ENCODE measurements around the gene HTR1A. TPM values are rescaled to one million over a fixed set of nuclear protein-coding genes. Genes with fewer than 3 reads are reported as not detected.

HTR1A gene
- total RNA-seq, result not detected

DNA sequence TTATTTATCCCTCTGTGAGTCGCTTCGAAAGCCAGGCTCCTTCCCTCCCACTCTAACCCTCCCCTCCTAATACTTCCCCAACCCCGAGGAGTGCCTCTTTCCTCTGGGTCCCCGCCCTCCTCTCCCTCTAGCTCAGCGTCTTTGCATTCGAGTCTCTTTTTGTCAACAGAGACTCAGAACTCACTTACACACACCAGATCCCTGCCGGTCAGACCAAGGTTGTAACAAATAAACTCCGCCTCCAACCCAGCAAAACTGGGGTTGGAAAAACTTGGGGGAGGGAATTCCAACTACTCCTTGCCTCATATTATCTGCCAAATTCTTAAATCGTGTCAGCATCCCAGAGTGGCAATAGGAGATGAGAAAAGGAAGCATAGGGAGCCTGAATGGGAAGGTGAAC lies at the start of gene HTR1A:
Gene HTR1A, minus strand, starts transcription at position 167 of the 400 bp plus-strand sequence. CDS start 726 bp downstream, outside the sequence.
- DNase-seq, result no peak
- H3K9me3 ChIP-seq, result no peaks in the 10 kb centered on the region
- H3K36me3 ChIP-seq, result no peaks in the 10 kb centered on the region
- peaks cover 42% of the 10 kb centered on the region for H3K27me3 ChIP-seq
- intact Hi-C loops (cut with DNase I; ENCODE audit: low total_unique reads) (no loop called here), in situ Hi-C loops (cut with MboI; ENCODE audit: low pct_ligation_motif_present in 1 of 4, low pct_unique_long_range_greater_than_20kb in 1 of 4, low sequenced_read_pairs in 3 of 4) (loop anchor here in 3 of 4 donors (10.0 to 25.0 kb wide), 2 partner anchors 550 to 557 kb away; no protein-coding TSS in a partner anchor)
- 16 to 17% methylated on average over 5 to 9 of the region's 9 CpGs for WGBS, 2 donors (ENCODE audit: low coverage in 1 of 2)
- no peaks in the 10 kb centered on the region for H3K4me1 ChIP-seq
- TF ChIP-seq POLR2AphosphoS5 (IDR thresholded peaks at IDR 0.05) (no peak), POLR2A (IDR thresholded peaks at IDR 0.05) (no peak), EP300 (IDR thresholded peaks at IDR 0.05; ENCODE audit: low read depth) (no peak)
- TF ChIP-seq, protein P1, sequence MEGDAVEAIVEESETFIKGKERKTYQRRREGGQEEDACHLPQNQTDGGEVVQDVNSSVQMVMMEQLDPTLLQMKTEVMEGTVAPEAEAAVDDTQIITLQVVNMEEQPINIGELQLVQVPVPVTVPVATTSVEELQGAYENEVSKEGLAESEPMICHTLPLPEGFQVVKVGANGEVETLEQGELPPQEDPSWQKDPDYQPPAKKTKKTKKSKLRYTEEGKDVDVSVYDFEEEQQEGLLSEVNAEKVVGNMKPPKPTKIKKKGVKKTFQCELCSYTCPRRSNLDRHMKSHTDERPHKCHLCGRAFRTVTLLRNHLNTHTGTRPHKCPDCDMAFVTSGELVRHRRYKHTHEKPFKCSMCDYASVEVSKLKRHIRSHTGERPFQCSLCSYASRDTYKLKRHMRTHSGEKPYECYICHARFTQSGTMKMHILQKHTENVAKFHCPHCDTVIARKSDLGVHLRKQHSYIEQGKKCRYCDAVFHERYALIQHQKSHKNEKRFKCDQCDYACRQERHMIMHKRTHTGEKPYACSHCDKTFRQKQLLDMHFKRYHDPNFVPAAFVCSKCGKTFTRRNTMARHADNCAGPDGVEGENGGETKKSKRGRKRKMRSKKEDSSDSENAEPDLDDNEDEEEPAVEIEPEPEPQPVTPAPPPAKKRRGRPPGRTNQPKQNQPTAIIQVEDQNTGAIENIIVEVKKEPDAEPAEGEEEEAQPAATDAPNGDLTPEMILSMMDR (IDR thresholded peaks at IDR 0.05), result no peak
- H3K27ac ChIP-seq, result no peak within 1 kb of the TSS
- H3K4me3 ChIP-seq, result no peak within 1 kb of the TSS

DNA sequence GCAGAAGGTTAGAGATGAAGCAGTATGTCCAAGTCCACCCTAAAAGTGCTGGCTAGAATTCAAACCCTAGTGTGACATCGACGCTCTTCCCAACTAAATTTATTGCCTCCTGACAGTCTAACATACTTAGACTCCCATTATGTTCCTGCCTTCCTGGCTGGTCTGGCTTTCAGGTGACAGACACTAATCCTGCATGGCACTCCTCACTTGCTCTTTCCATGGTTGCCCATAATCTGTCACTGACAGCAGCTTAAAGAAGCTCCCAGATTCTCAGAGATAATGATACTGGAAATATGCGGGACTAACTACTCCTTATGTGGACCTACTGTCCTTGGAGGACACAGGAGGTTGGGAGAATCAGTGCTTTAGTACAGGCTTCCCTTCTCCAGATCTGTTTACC lies 41.7 kb upstream of the HTR1A start:
- TF ChIP-seq, protein P1 (IDR thresholded peaks at IDR 0.05), result no peak
- no peak for TF ChIP-seq EP300 (IDR thresholded peaks at IDR 0.05; ENCODE audit: low read depth)
- no peak for TF ChIP-seq POLR2A (IDR thresholded peaks at IDR 0.05)
- no peak for TF ChIP-seq POLR2AphosphoS5 (IDR thresholded peaks at IDR 0.05)
- Histone ChIP-seq H3K27me3 (no peaks in the 10 kb centered on the region), H3K9me3 (no peaks in the 10 kb centered on the region), H3K4me3 (no peak overlapping the region), H3K27ac (no peak overlapping the region), H3K36me3 (no peaks in the 10 kb centered on the region), H3K4me1 (no peaks in the 10 kb centered on the region)
- in situ Hi-C loops (cut with MboI; ENCODE audit: low pct_ligation_motif_present in 1 of 4, low pct_unique_long_range_greater_than_20kb in 1 of 4, low sequenced_read_pairs in 3 of 4) (no loop called here), intact Hi-C loops (cut with DNase I; ENCODE audit: low total_unique reads) (no loop called here)
- WGBS, 2 donors (ENCODE audit: low coverage in 1 of 2), result 55 to 90% methylated on average over 2 to 3 of the region's 3 CpGs
- no peak for DNase-seq

DNA sequence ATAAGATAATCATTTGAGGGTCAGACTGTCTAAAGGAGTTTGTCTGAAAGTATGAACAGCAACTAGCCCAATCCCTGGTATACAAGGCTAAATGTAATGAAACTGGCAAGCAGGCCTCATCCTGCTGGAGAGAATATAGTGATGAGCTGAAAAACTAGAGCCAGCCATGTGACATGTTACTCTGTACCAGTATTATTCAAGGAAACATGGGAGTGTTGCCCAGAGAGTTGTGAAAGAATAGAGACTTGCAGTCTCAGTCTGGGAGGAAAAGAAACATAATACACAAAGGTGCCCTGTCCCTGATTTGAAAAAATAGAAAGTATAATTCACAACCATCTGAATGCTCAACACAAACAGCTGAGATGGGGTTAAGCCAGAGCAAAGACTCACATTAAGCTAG lies 37.9 kb upstream of the HTR1A start:
- Histone ChIP-seq H3K4me3 (no peak overlapping the region), H3K27me3 (no peaks in the 10 kb centered on the region), H3K4me1 (no peaks in the 10 kb centered on the region), H3K9me3 (no peaks in the 10 kb centered on the region), H3K27ac (no peak overlapping the region), H3K36me3 (no peaks in the 10 kb centered on the region)
- intact Hi-C loops (cut with DNase I; ENCODE audit: low total_unique reads), result no loop called here
- in situ Hi-C loops (cut with MboI; ENCODE audit: low pct_ligation_motif_present in 1 of 4, low pct_unique_long_range_greater_than_20kb in 1 of 4, low sequenced_read_pairs in 3 of 4), result no loop called here
- DNase-seq, result no peak
- TF ChIP-seq, protein P1 (IDR thresholded peaks at IDR 0.05), result no peak
- TF ChIP-seq EP300 (IDR thresholded peaks at IDR 0.05; ENCODE audit: low read depth), result no peak
- TF ChIP-seq POLR2A (IDR thresholded peaks at IDR 0.05), result no peak
- no peak for TF ChIP-seq POLR2AphosphoS5 (IDR thresholded peaks at IDR 0.05)

DNA sequence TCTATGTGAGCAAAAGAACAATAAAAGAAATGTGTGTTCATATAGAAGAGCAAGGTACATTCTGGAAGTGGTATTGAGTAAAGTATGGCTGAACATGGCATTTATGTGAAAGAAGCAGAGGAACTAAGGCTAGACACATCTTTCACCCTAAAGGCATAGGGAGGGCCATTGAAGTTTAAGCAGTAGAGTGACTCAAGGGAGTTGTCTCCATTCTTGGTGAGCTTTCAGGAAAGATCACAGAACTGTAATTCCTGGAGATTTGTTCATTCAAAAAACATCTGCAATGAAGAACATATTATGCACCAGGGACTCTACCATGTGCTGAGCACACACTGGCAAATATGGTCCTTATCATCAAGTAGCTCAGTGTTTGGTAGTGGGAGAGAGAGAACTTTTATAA lies 24.8 kb upstream of the HTR1A start:
- TF ChIP-seq EP300 (IDR thresholded peaks at IDR 0.05; ENCODE audit: low read depth) (no peak), POLR2A (IDR thresholded peaks at IDR 0.05) (no peak), POLR2AphosphoS5 (IDR thresholded peaks at IDR 0.05) (no peak)
- TF ChIP-seq, protein P1 (IDR thresholded peaks at IDR 0.05), result no peak
- in situ Hi-C loops (cut with MboI; ENCODE audit: low pct_ligation_motif_present in 1 of 4, low pct_unique_long_range_greater_than_20kb in 1 of 4, low sequenced_read_pairs in 3 of 4) (no loop called here), intact Hi-C loops (cut with DNase I; ENCODE audit: low total_unique reads) (no loop called here)
- Histone ChIP-seq H3K27ac (no peak overlapping the region), H3K4me3 (no peak overlapping the region), H3K27me3 (no peaks in the 10 kb centered on the region), H3K9me3 (no peaks in the 10 kb centered on the region), H3K36me3 (no peaks in the 10 kb centered on the region), H3K4me1 (no peaks in the 10 kb centered on the region)
- DNase-seq, result no peak

Measured in transverse colon (tissue), 4 donors.